H1 (cell line): ENCODE data around the gene SLC24A3. TPM values are rescaled to one million over a fixed set of nuclear protein-coding genes. Genes with fewer than 3 reads are reported as not detected.

Experiments used
- CTCF ChIA-PET: fragments of 300-600 bp; sonication (Branson Sonifier 250); formaldehyde crosslinking; loops from one replicate; lab custom pipeline; 2021; ENCODE audit not compliant: partially characterized antibody; lab: Charles Lee
- POLR2A ChIA-PET: fragments of 300-600 bp; sonication (Branson Sonifier 250); formaldehyde crosslinking; loops from one replicate; lab custom pipeline; 2021; ENCODE audit warnings: inconsistent platforms; ENCODE audit not compliant: partially characterized antibody; lab: Charles Lee
- DNase-seq, 2 experiments: peaks; one replicate each; pipeline versions ENCODE4 v3.0.0 to v3.0.0-alpha.2; 2010 to 2022; ENCODE audit warnings: low spot score in 2 of 2, low read depth in 1 of 2, mixed read lengths in 1 of 2
- FAIRE-seq: peaks from 2 replicates; lab custom pipeline; 2011; peaks lifted over from hg19 to GRCh38; lab: Jason Lieb, UNC
- H2AFZ ChIP-seq: 2 replicates; pipeline ENCODE4 v1.8.1; 2012; ENCODE audit warnings: low read length, inconsistent platforms
- H2AK5ac ChIP-seq: 2 replicates; pipeline ENCODE4 v1.6.1; 2013; ENCODE audit warnings: low read depth, low read length
- H2BK120ac ChIP-seq: replicated peaks from 2 replicates; pipeline ENCODE3; 2013; ENCODE audit warnings: low read depth, low read length, inconsistent platforms
- H2BK12ac ChIP-seq: 2 replicates; pipeline ENCODE4 v1.6.1; 2013; ENCODE audit warnings: low read depth, low read length
- H2BK15ac ChIP-seq: 2 replicates; pipeline ENCODE4 v1.6.1; 2013; ENCODE audit warnings: low read length
- H2BK20ac ChIP-seq: 2 replicates; pipeline ENCODE4 v1.6.1; 2013; ENCODE audit warnings: low read length
- H2BK5ac ChIP-seq: 2 replicates; pipeline ENCODE4 v1.6.1; 2013; ENCODE audit warnings: low read depth, low read length
- H3K14ac ChIP-seq: 2 replicates; pipeline ENCODE4 v1.6.1; 2013; ENCODE audit warnings: inconsistent platforms; ENCODE audit not compliant: insufficient read length
- H3K18ac ChIP-seq: 2 replicates; pipeline ENCODE4 v1.6.1; 2013; ENCODE audit warnings: low read length; ENCODE audit errors: extremely low read depth
- H3K23ac ChIP-seq: 2 replicates; pipeline ENCODE4 v1.6.1; 2013; ENCODE audit warnings: inconsistent platforms; ENCODE audit not compliant: insufficient read length
- H3K23me2 ChIP-seq: 2 replicates; pipeline ENCODE4 v1.6.1; 2013; ENCODE audit warnings: low read depth, low read length
- H3K27ac ChIP-seq: 2 replicates; pipeline ENCODE4 v1.6.1; 2011; ENCODE audit warnings: low read depth, low read length, inconsistent platforms
- H3K27me3 ChIP-seq, 4 experiments: replicated peaks in 1 of 4; 1 replicate in 1 of 4; 2 replicates in 3 of 4; pipeline versions ENCODE4 v1.6.1 to v1.8.1; 2011 to 2013; ENCODE audit warnings: low read length in 3 of 4, mild to moderate bottlenecking in 3 of 4, inconsistent platforms in 2 of 4, mixed read lengths in 2 of 4, moderate library complexity in 1 of 4; ENCODE audit not compliant: control insufficient read depth in 3 of 4, insufficient read depth in 3 of 4; ENCODE audit errors: extremely low read depth in 1 of 4
- H3K36me3 ChIP-seq, 4 experiments: 2 replicates each; pipeline versions ENCODE4 v1.6.1 to v1.8.1; 2011 to 2013; ENCODE audit warnings: mild to moderate bottlenecking in 4 of 4, low read length in 3 of 4, moderate library complexity in 2 of 4, control low read depth in 1 of 4, inconsistent platforms in 1 of 4; ENCODE audit not compliant: insufficient read depth in 4 of 4, control insufficient read depth in 2 of 4
- H3K4ac ChIP-seq: replicated peaks from 2 replicates; pipeline ENCODE3; 2013; ENCODE audit warnings: low read length, low read depth, mixed read lengths, inconsistent platforms; ENCODE audit not compliant: insufficient read length
- H3K4me1 ChIP-seq, 4 experiments: replicated peaks in 1 of 4; 1 replicate in 1 of 4; 2 replicates in 3 of 4; pipeline versions ENCODE4 v1.6.1 to v1.8.1; 2011 to 2013; ENCODE audit warnings: low read length in 3 of 4, inconsistent platforms in 2 of 4, mixed read lengths in 1 of 4; ENCODE audit not compliant: insufficient read depth in 4 of 4, control insufficient read depth in 3 of 4
- H3K4me2 ChIP-seq, 2 experiments: 2 replicates each; pipeline versions ENCODE4 v1.6.1 to v1.8.1; 2011 to 2013; ENCODE audit warnings: low read depth in 2 of 2, low read length in 2 of 2, control low read depth in 1 of 2, inconsistent platforms in 1 of 2, mild to moderate bottlenecking in 1 of 2; ENCODE audit not compliant: insufficient read depth in 1 of 2
- H3K4me3 ChIP-seq, 4 experiments: fragments of 200-600, 300-600 bp in 1 of 4; sonication (generic), shearing (Covaris generic), sonication (Bioruptor Twin) in 1 of 4; 2 replicates each; pipeline versions ENCODE4 v1.5.1 to v1.8.1; 2011 to 2016; ENCODE audit warnings: low read length in 4 of 4, low read depth in 3 of 4, control low read depth in 2 of 4, inconsistent platforms in 2 of 4, mild to moderate bottlenecking in 2 of 4, mixed read lengths in 1 of 4, moderate library complexity in 1 of 4; ENCODE audit not compliant: insufficient read depth in 2 of 4; ENCODE audit errors: extremely low read depth in 1 of 4
- H3K56ac ChIP-seq: replicated peaks from 2 replicates; pipeline ENCODE3; 2013; ENCODE audit warnings: low read depth, mild to moderate bottlenecking, mixed read lengths, low read length, inconsistent platforms; ENCODE audit not compliant: insufficient read length
- H3K79me1 ChIP-seq: 2 replicates; pipeline ENCODE4 v1.6.1; 2013; ENCODE audit warnings: low read depth, low read length, control low read depth
- H3K79me2 ChIP-seq, 2 experiments: 2 replicates each; pipeline versions ENCODE4 v1.6.1 to v1.8.1; 2012 to 2013; ENCODE audit warnings: low read length in 2 of 2, mild to moderate bottlenecking in 2 of 2, inconsistent platforms in 1 of 2; ENCODE audit not compliant: insufficient read depth in 2 of 2, control insufficient read depth in 1 of 2
- H3K9ac ChIP-seq, 4 experiments: replicated peaks in 1 of 4; 1 replicate in 1 of 4; 2 replicates in 3 of 4; pipeline versions ENCODE4 v1.6.1 to v1.8.1; 2011 to 2013; ENCODE audit warnings: low read depth in 3 of 4, low read length in 3 of 4, control low read depth in 2 of 4, mild to moderate bottlenecking in 2 of 4, moderate library complexity in 2 of 4, inconsistent platforms in 1 of 4; ENCODE audit errors: extremely low read depth in 1 of 4
- H3K9me3 ChIP-seq, 2 experiments: 2 replicates each; pipeline versions ENCODE4 v1.6.1 to v1.8.1; 2012 to 2013; ENCODE audit warnings: mild to moderate bottlenecking in 2 of 2, moderate library complexity in 2 of 2, control low read depth in 1 of 2, inconsistent platforms in 1 of 2, low read depth in 1 of 2, low read length in 1 of 2, mixed read lengths in 1 of 2; ENCODE audit not compliant: insufficient read depth in 2 of 2
- H4K20me1 ChIP-seq, 2 experiments: replicated peaks in 1 of 2; 2 replicates each; pipeline versions ENCODE3 to v1.8.1; 2011 to 2013; ENCODE audit warnings: inconsistent platforms in 2 of 2, low read length in 2 of 2, mild to moderate bottlenecking in 1 of 2; ENCODE audit not compliant: insufficient read depth in 2 of 2, control insufficient read depth in 1 of 2
- H4K5ac ChIP-seq: 2 replicates; pipeline ENCODE4 v1.6.1; 2013; ENCODE audit warnings: low read length, low read depth, mixed read lengths, inconsistent platforms; ENCODE audit not compliant: insufficient read length
- H4K8ac ChIP-seq: 2 replicates; pipeline ENCODE4 v1.8.0; 2013; ENCODE audit warnings: mild to moderate bottlenecking, moderate library complexity, low read length, inconsistent platforms; ENCODE audit not compliant: insufficient read depth; ENCODE audit errors: extremely low read depth
- H4K91ac ChIP-seq: replicated peaks from 2 replicates; pipeline ENCODE3; 2013; ENCODE audit warnings: low read length, mixed read lengths, inconsistent platforms; ENCODE audit not compliant: insufficient read length
- RBBP5 ChIP-seq: IDR thresholded peaks from 2 replicates; pipeline ENCODE4 v1.7.1; 2012; ENCODE audit warnings: low read depth, mild to moderate bottlenecking, inconsistent platforms, low read length, moderate library complexity, borderline replicate concordance
- TCF12 ChIP-seq: IDR thresholded peaks from 2 replicates; pipeline ENCODE4 v1.6.1; 2011; ENCODE audit warnings: low read depth, mild to moderate bottlenecking, low read length
- WGBS, 2 experiments: shearing (Covaris generic) in 1 of 2; methylation state at CpG; one replicate each; pipeline versions ENCODE4 v1.1.6 to v1.1.7; 2013 to 2015; ENCODE audit warnings: low lambda C conversion rate in 2 of 2, mixed read lengths in 2 of 2, inconsistent platforms in 1 of 2, low coverage in 1 of 2, missing lambda C conversion rate in 1 of 2; ENCODE audit not compliant: insufficient replicate concordance in 2 of 2, insufficient coverage in 1 of 2, insufficient read length in 1 of 2; ENCODE audit errors: extremely low coverage in 1 of 2, missing lambda C conversion rate in 1 of 2; 5-methylcytosine and 5-hydroxymethylcytosine counted together
- polyA plus RNA-seq, 7 experiments: library from polyadenylated mRNA; depleted of rRNA in 3 of 7; stranded (reverse) in 5 of 7; unstranded in 2 of 7; fragments of >200 nt in 5 of 7; fragments of 200-250 nt in 2 of 7; gene quantifications; 1 replicate in 5 of 7; 2 replicates in 1 of 7; 4 replicates in 1 of 7; pipeline versions ENCODE4 v1.2.1 to v1.2.3, GENCODE V29; 2011 to 2013; ENCODE audit warnings: missing spikeins in 2 of 7, mixed read lengths in 2 of 7
- total RNA-seq: library from RNA; stranded (reverse); fragmentation: NEBNext Ultra II Directional; extraction: Animal tissue kit (Norgen Biotek cat#: 25700); gene quantifications from 2 replicates; pipeline ENCODE4 v1.2.1, GENCODE V29; 2021

Gene SLC24A3
- total and polyA plus RNA-seq, 2 of the 8 experiments (the other 6 are each of a cell fraction or from before 2014, with no cell fraction given): 4.5 to 6.3 TPM

GRCh38 chr20:19411811-19412210 is 199.4 kb downstream of the SLC24A3 start:
- Histone ChIP-seq H3K4me2 (no peak overlapping the region), H3K79me2 (no peaks in the 10 kb centered on the region), H3K4me3 (no peak overlapping the region), H3K27me3 (no peaks in the 10 kb centered on the region), H2BK15ac (no peak overlapping the region), H2AK5ac (no peak overlapping the region), H3K14ac (no peak overlapping the region), H2BK5ac (no peak overlapping the region), H3K23me2 (no peaks in the 10 kb centered on the region), H3K79me1 (no peaks in the 10 kb centered on the region), H3K4me1 (no peaks in the 10 kb centered on the region), H4K5ac (no peak overlapping the region), H3K9me3 (no peaks in the 10 kb centered on the region), H4K91ac (no peak overlapping the region), H2BK20ac (no peak overlapping the region), H2AFZ (no peak overlapping the region), H3K18ac (no peak overlapping the region), H3K4ac (no peak overlapping the region), H3K9ac (no peak overlapping the region), H3K36me3 (no peaks in the 10 kb centered on the region), H3K56ac (no peak overlapping the region), H3K23ac (no peak overlapping the region), H3K27ac (no peak overlapping the region), H2BK12ac (no peak overlapping the region), H4K8ac (no peak overlapping the region), H4K20me1 (no peaks in the 10 kb centered on the region), H2BK120ac (no peak overlapping the region)
- no peak for DNase-seq
- ChIA-PET POLR2A (no interaction called here), CTCF (interaction anchor here (1.4 to 2.0 kb wide), 2 partner anchors 10 to 34 kb away, joined by 3 to 7 read pairs; no protein-coding TSS in a partner anchor)
- TF ChIP-seq RBBP5 (no peak), TCF12 (no peak)
- 95% methylated on average over 3 of the region's 3 CpGs; no CpG with 5 or more reads in 1 of the 2 experiments for whole genome bisulfite sequencing, 2 experiments
- FAIRE-seq: no peak
